ENCODE data around the gene TUT4. TPM values are rescaled to one million over a fixed set of nuclear protein-coding genes. Genes with fewer than 3 reads are reported as not detected.
"Not testable (repeated sequence)": the region's sequence is repeated elsewhere in the genome, so short reads cannot be mapped to it uniquely, and the experiment has no call there.

TUT4 gene
- total and polyA plus RNA-seq, 2 experiments from 2014 or later: 69.9 to 116 TPM

GRCh38 chr1:52578066-52578465, 25.2 kb upstream of the TUT4 start:
- not testable (repeated sequence) for H3K4me1 ChIP-seq (ENCODE audit: insufficient read depth); H3K4me3 Mint-ChIP-seq; H3K36me3 ChIP-seq (ENCODE audit: insufficient read depth); H3K79me2 ChIP-seq (replicated peaks; ENCODE audit: insufficient read depth); ATAC-seq; H3K36me3 Mint-ChIP-seq (ENCODE audit: low read depth); H3K4me2 ChIP-seq; H3K27ac Mint-ChIP-seq; H3K27ac ChIP-seq (ENCODE audit: low read depth); DNase-seq (ENCODE audit: low spot score); H2AFZ ChIP-seq; H3K9me2 ChIP-seq (ENCODE audit: insufficient read depth); H3K27me3 Mint-ChIP-seq (ENCODE audit: insufficient read depth, low read depth, poor library complexity); H3F3A ChIP-seq (replicated peaks; ENCODE audit: low read depth); H3K4me1 Mint-ChIP-seq; H3K9me3 Mint-ChIP-seq; H3K4me3 ChIP-seq; H3K27me3 ChIP-seq (ENCODE audit: insufficient read depth); H4K20me1 ChIP-seq (replicated peaks; ENCODE audit: insufficient read depth)

- Histone ChIP-seq H3K4me1 (ENCODE audit: insufficient read depth) (no peaks in the 10 kb centered on the region), H3K9me2 (ENCODE audit: insufficient read depth) (no peaks in the 10 kb centered on the region), H3K36me3 (ENCODE audit: insufficient read depth) (no peaks in the 10 kb centered on the region), H3K4me3 (no peak overlapping the region), H3K79me2 (replicated peaks; ENCODE audit: insufficient read depth) (no peaks in the 10 kb centered on the region), H2AFZ (no peak overlapping the region), H3K27me3 (ENCODE audit: insufficient read depth) (no peaks in the 10 kb centered on the region), H4K20me1 (replicated peaks; ENCODE audit: insufficient read depth) (no peaks in the 10 kb centered on the region; the same call in 1 of the 2 replicates), H3K27ac (ENCODE audit: low read depth) (no peak overlapping the region), H3F3A (replicated peaks; ENCODE audit: low read depth) (no peaks in the 10 kb centered on the region), H3K4me2 (no peak overlapping the region)
- Mint-ChIP-seq H3K27me3 (ENCODE audit: insufficient read depth, low read depth, poor library complexity) (no peaks in the 10 kb centered on the region), H3K4me3 (no peak overlapping the region), H3K9me3 (no peaks in the 10 kb centered on the region), H3K27ac (no peak overlapping the region), H3K36me3 (ENCODE audit: low read depth) (no peaks in the 10 kb centered on the region), H3K4me1 (no peaks in the 10 kb centered on the region)
- ATAC-seq: no peak
- no peak for DNase-seq (ENCODE audit: low spot score)
- no peak for TF ChIP-seq CREB1 (CRISPR knock-in tag; IDR thresholded peaks at IDR 0.05; ENCODE audit: low read depth)
- TF ChIP-seq NANOG (IDR thresholded peaks at IDR 0.05; ENCODE audit: borderline replicate concordance): no peak
- TF ChIP-seq EZH2 (IDR thresholded peaks at IDR 0.05; ENCODE audit: low read depth, unreplicated experiment): no peak
- no peak for TF ChIP-seq STAT1 (IDR thresholded peaks at IDR 0.05; ENCODE audit: unreplicated experiment)
Measured at GRCh38 chr1:52576074-52576473, 23.2 kb upstream of the TUT4 start.

- Histone ChIP-seq H3K4me2 (no peak overlapping the region), H4K20me1 (replicated peaks; ENCODE audit: insufficient read depth) (no peaks in the 10 kb centered on the region; the same call in 1 of the 2 replicates)
- ATAC-seq: no peak
- no peak for TF ChIP-seq NANOG (IDR thresholded peaks at IDR 0.05; ENCODE audit: borderline replicate concordance)
- TF ChIP-seq STAT1 (IDR thresholded peaks at IDR 0.05; ENCODE audit: unreplicated experiment): no peak
- TF ChIP-seq JUNB (IDR thresholded peaks at IDR 0.05; ENCODE audit: unreplicated experiment): no peak
- no peak for TF ChIP-seq ZNF462 (CRISPR knock-in tag; IDR thresholded peaks at IDR 0.05)
- no peak for TF ChIP-seq EZH2phosphoT487 (IDR thresholded peaks at IDR 0.05; ENCODE audit: unreplicated experiment)
- no peak for TF ChIP-seq CREB1 (CRISPR knock-in tag; IDR thresholded peaks at IDR 0.05; ENCODE audit: low read depth)
- TF ChIP-seq REST (IDR thresholded peaks at IDR 0.05; ENCODE audit: unreplicated experiment): no peak
Measured at GRCh38 chr1:52574594-52574993, 21.7 kb upstream of the TUT4 start.

More at GRCh38 chr1:52574594-52574993, 21.7 kb upstream of the TUT4 start:
- Histone ChIP-seq H3K79me2 (replicated peaks; ENCODE audit: insufficient read depth) (no peaks in the 10 kb centered on the region), H3K4me1 (ENCODE audit: insufficient read depth) (no peaks in the 10 kb centered on the region), H3K4me3 (no peak overlapping the region), H3K36me3 (ENCODE audit: insufficient read depth) (no peaks in the 10 kb centered on the region), H3K9me2 (ENCODE audit: insufficient read depth) (no peaks in the 10 kb centered on the region), H2AFZ (no peak overlapping the region), H3F3A (replicated peaks; ENCODE audit: low read depth) (no peaks in the 10 kb centered on the region), H3K27me3 (ENCODE audit: insufficient read depth) (no peaks in the 10 kb centered on the region), H3K27ac (ENCODE audit: low read depth) (no peak overlapping the region)
- no peak overlapping the region for H3K27ac Mint-ChIP-seq
- peaks cover 2% of the 10 kb centered on the region; the same call in 1 of the 3 replicates for H3K4me1 Mint-ChIP-seq
- no peaks in the 10 kb centered on the region for H3K36me3 Mint-ChIP-seq (ENCODE audit: low read depth)
- no peaks in the 10 kb centered on the region for H3K27me3 Mint-ChIP-seq (ENCODE audit: insufficient read depth, low read depth, poor library complexity)
- no peak for DNase-seq (ENCODE audit: low spot score)
- no peaks in the 10 kb centered on the region for H3K9me3 Mint-ChIP-seq
- no peak overlapping the region for H3K4me3 Mint-ChIP-seq

All from GM23338 (cell line).